Suprapubic skin (tissue), 4 donors: ENCODE measurements around the gene PEPD. TPM values are rescaled to one million over a fixed set of nuclear protein-coding genes. Genes with fewer than 3 reads are reported as not detected.

Experiments used
- DNase-seq, 2 donors: peaks; one replicate each; pipeline ENCODE4 v3.0.0-alpha.2; 2019; ENCODE audit warnings: low spot score in 2 of 2
- H3K27ac ChIP-seq: fragments of 200-600 bp; sonication (generic); one replicate; pipeline ENCODE4 v1.5.1; 2019
- H3K27me3 ChIP-seq: fragments of 200-600 bp; sonication (generic); one replicate; pipeline ENCODE4 v1.5.1; 2019
- H3K36me3 ChIP-seq: fragments of 200-600 bp; sonication (generic); one replicate; pipeline ENCODE4 v1.5.1; 2019
- H3K4me1 ChIP-seq: fragments of 200-600 bp; sonication (generic); one replicate; pipeline ENCODE4 v1.5.1; 2019
- H3K4me3 ChIP-seq: fragments of 200-600 bp; sonication (generic); one replicate; pipeline ENCODE4 v1.5.1; 2019; ENCODE audit warnings: mild to moderate bottlenecking
- H3K9me3 ChIP-seq: fragments of 200-600 bp; sonication (generic); one replicate; pipeline ENCODE4 v1.5.1; 2019
- EP300 ChIP-seq: sonication (generic); formaldehyde crosslinking; IDR thresholded peaks from one replicate; pipeline ENCODE4 v1.6.1; 2017; ENCODE audit warnings: antibody characterized with exemption
- POLR2A ChIP-seq, 2 donors: fragments of 450-650 bp; IDR thresholded peaks; one replicate each; pipeline ENCODE4 v1.6.1; 2017; ENCODE audit warnings: antibody characterized with exemption in 2 of 2, mild to moderate bottlenecking in 2 of 2, moderate library complexity in 2 of 2
- POLR2AphosphoS5 ChIP-seq, 3 donors: sonication (generic); formaldehyde crosslinking; IDR thresholded peaks; one replicate each; pipeline ENCODE4 v1.6.1; 2017; ENCODE audit warnings: antibody characterized with exemption in 3 of 3
- WGBS: methylation state at CpG from one replicate; pipeline ENCODE4 v1.1.5; 2018; 5-methylcytosine and 5-hydroxymethylcytosine counted together
- total RNA-seq, 4 donors: library from RNA; depleted of rRNA; stranded (reverse); fragments of >200 nt; gene quantifications; one replicate each; pipeline ENCODE4 v1.1.0, GENCODE V29; 2016
- TF ChIP-seq, protein P1 (sequence below), 2 donors: fragments of 200-600 bp in 1 of 2; fragments of 450-650 bp in 1 of 2; sonication (generic) in 1 of 2; IDR thresholded peaks; one replicate each; pipeline ENCODE4 v1.5.1; 2016 to 2019; ENCODE audit warnings: antibody characterized with exemption in 2 of 2, mild to moderate bottlenecking in 1 of 2, moderate library complexity in 1 of 2

PEPD gene
- total RNA-seq, 4 donors from 2014 or later: 35.2 to 73.8 (median 55.9) TPM

DNA sequence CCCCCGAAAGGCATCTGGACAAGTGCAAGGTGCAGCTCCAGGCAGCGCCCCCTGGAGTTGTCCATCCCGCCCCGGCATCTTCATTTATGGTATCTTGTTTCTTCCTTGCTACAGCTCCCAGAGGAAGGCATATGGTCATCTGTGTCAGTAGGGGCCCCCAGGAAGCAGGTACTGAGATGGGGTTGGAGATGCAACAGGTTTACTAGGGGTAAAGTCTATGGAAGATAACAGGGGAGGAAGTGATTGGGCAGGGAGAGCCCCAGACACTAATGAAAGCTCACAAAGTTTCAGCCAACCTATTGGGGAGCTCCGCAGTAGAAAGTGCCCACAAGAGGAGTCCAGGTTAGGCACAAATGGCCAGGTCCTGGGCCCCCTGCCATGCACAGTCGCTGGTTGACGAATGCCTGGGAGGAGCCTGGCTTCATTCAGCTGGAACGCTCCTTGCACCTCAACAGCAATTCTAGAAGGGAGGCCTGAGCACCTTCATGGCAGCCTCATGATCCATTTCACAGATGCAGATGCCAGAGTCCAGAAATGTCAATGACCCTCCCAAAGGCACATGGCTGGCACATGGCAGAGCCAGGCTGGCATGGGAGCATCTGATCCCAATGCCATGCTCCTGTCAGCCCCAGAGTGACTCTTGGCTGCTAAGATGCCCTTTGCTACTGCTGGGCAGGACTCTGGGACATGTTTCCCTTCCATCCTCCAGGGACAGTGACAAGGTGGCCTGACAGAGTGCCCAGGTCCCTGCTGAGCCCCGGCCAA, 23.8 kb upstream of the PEPD start:
- TF ChIP-seq POLR2AphosphoS5 (IDR thresholded peaks at IDR 0.05) (no peak), EP300 (no peak), POLR2A (IDR thresholded peaks at IDR 0.05) (no peak)
- TF ChIP-seq, protein P1, sequence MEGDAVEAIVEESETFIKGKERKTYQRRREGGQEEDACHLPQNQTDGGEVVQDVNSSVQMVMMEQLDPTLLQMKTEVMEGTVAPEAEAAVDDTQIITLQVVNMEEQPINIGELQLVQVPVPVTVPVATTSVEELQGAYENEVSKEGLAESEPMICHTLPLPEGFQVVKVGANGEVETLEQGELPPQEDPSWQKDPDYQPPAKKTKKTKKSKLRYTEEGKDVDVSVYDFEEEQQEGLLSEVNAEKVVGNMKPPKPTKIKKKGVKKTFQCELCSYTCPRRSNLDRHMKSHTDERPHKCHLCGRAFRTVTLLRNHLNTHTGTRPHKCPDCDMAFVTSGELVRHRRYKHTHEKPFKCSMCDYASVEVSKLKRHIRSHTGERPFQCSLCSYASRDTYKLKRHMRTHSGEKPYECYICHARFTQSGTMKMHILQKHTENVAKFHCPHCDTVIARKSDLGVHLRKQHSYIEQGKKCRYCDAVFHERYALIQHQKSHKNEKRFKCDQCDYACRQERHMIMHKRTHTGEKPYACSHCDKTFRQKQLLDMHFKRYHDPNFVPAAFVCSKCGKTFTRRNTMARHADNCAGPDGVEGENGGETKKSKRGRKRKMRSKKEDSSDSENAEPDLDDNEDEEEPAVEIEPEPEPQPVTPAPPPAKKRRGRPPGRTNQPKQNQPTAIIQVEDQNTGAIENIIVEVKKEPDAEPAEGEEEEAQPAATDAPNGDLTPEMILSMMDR (IDR thresholded peaks at IDR 0.05): no peak
- Histone ChIP-seq H3K4me3 (no peak overlapping the region), H3K4me1 (no peaks in the 10 kb centered on the region), H3K27ac (no peak overlapping the region), H3K36me3 (no peaks in the 10 kb centered on the region), H3K27me3 (peaks cover 51% of the 10 kb centered on the region), H3K9me3 (no peaks in the 10 kb centered on the region)
- WGBS: 70% methylated on average over 4 of the region's 9 CpGs
- no peak for DNase-seq

- H3K9me3 ChIP-seq: no peaks in the 10 kb centered on the region
- WGBS: 58% methylated on average over 8 of the region's 8 CpGs
- H3K4me3 ChIP-seq: no peak overlapping the region
- H3K27me3 ChIP-seq: peaks cover 49% of the 10 kb centered on the region
- H3K27ac ChIP-seq: no peak overlapping the region
- TF ChIP-seq, protein P1 (IDR thresholded peaks at IDR 0.05): no peak
- TF ChIP-seq POLR2A (IDR thresholded peaks at IDR 0.05) (no peak), POLR2AphosphoS5 (IDR thresholded peaks at IDR 0.05) (no peak), EP300 (no peak)
- H3K36me3 ChIP-seq: no peaks in the 10 kb centered on the region
- no peak for DNase-seq
- H3K4me1 ChIP-seq: no peaks in the 10 kb centered on the region
These were observed 13.6 kb upstream of the PEPD start for GRCh38 chr19:33535226-33535625.

DNA sequence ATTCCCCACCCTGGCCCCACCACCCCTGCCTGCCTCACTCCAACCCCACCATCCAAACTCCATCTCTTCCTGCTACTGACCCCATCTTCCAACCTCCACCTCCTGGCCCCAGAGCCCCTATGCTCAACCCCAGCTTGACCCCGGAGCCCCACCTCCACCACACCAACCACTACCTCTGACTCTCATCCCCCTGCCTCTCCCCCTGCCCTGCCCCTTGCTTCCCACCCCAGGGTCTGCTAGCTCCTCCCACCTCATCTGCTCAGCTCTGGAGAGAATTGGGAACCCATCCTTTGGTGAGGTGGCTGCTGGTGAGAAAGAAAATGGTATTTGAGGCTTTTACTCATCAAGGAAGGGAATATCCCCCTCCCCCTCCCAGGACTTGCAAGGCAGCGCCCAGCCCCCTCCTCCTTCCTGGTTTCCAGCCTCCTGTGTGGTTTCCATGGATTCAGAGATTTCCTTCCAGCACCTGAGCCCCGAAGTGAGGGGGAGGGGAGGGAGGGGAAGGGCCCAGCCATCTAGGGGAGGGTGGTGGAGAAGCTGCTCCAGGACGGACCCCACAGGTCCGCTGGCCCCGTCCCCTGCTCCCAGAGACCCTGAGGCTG, 11.4 kb upstream of the PEPD start:
- H3K27me3 ChIP-seq: peaks cover 59% of the 10 kb centered on the region
- 35% methylated on average over 3 of the region's 6 CpGs for WGBS
- TF ChIP-seq POLR2A (IDR thresholded peaks at IDR 0.05) (no peak), EP300 (no peak), POLR2AphosphoS5 (IDR thresholded peaks at IDR 0.05) (no peak)
- TF ChIP-seq, protein P1 (IDR thresholded peaks at IDR 0.05): no peak
- no peak overlapping the region for H3K4me3 ChIP-seq
- no peaks in the 10 kb centered on the region for H3K36me3 ChIP-seq
- no peaks in the 10 kb centered on the region for H3K4me1 ChIP-seq
- H3K9me3 ChIP-seq: no peaks in the 10 kb centered on the region
- H3K27ac ChIP-seq: no peak overlapping the region
- no peak for DNase-seq

GRCh38 chr19:33530842-33531241, 9.3 kb upstream of the PEPD start:
- no peak overlapping the region for H3K27ac ChIP-seq
- H3K9me3 ChIP-seq: no peaks in the 10 kb centered on the region
- WGBS: 73% methylated on average over 4 of the region's 4 CpGs
- TF ChIP-seq POLR2A (IDR thresholded peaks at IDR 0.05) (no peak), POLR2AphosphoS5 (IDR thresholded peaks at IDR 0.05) (no peak), EP300 (no peak)
- TF ChIP-seq, protein P1 (IDR thresholded peaks at IDR 0.05): no peak
- H3K36me3 ChIP-seq: no peaks in the 10 kb centered on the region
- H3K4me1 ChIP-seq: no peaks in the 10 kb centered on the region
- H3K27me3 ChIP-seq: peaks cover 62% of the 10 kb centered on the region
- no peak for DNase-seq
- H3K4me3 ChIP-seq: no peak overlapping the region

- WGBS: 44% methylated on average over 3 of the region's 3 CpGs
- Histone ChIP-seq H3K4me3 (no peak overlapping the region), H3K27ac (no peak overlapping the region), H3K9me3 (no peaks in the 10 kb centered on the region), H3K27me3 (peaks cover 60% of the 10 kb centered on the region), H3K36me3 (no peaks in the 10 kb centered on the region), H3K4me1 (no peaks in the 10 kb centered on the region)
- TF ChIP-seq, protein P1 (IDR thresholded peaks at IDR 0.05): no peak
- TF ChIP-seq EP300 (no peak), POLR2A (IDR thresholded peaks at IDR 0.05) (no peak), POLR2AphosphoS5 (IDR thresholded peaks at IDR 0.05) (no peak)
- no peak for DNase-seq
These were observed 8.7 kb upstream of the PEPD start for GRCh38 chr19:33530296-33530695.
